Testis (tissue), 2 donors: ENCODE results near the gene ECEL1.

ENCODE experiments used
- POLR2A ChIP-seq: fragments of 450-650 bp; IDR thresholded peaks from one replicate; pipeline ENCODE4 v1.6.1; 2017; ENCODE audit warnings: antibody characterized with exemption, mild to moderate bottlenecking, moderate library complexity
- TF ChIP-seq, protein P1 (sequence below), 3 experiments: fragments of 450-650 bp in 2 of 3; fragments of 200-600 bp in 1 of 3; sonication (generic) in 1 of 3; IDR thresholded peaks; one replicate each; pipeline ENCODE4 v1.5.1; 2016 to 2019; ENCODE audit warnings: antibody characterized with exemption in 3 of 3, mild to moderate bottlenecking in 2 of 3, moderate library complexity in 1 of 3

DNA sequence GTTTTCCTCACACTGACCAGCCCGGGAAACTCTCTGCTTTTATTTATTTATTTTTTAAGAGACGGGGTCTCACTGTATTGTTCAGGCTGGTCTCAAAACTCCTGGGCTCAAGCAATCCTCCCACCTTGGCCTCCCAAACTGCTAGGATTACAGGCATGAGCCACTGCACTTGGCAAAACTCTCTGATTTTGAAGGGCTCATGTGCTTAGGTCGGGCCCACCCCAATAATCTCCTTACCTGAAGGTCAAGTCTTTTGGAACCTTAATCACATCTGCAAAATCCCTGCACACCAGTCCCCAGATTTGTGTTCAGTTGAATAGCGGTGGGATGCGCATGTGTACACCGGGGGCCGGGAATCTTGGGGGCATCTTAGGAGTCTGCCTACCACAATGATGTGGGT, 7.7 kb upstream of the ECEL1 start:
- no peak for TF ChIP-seq POLR2A
- TF ChIP-seq, protein P1, sequence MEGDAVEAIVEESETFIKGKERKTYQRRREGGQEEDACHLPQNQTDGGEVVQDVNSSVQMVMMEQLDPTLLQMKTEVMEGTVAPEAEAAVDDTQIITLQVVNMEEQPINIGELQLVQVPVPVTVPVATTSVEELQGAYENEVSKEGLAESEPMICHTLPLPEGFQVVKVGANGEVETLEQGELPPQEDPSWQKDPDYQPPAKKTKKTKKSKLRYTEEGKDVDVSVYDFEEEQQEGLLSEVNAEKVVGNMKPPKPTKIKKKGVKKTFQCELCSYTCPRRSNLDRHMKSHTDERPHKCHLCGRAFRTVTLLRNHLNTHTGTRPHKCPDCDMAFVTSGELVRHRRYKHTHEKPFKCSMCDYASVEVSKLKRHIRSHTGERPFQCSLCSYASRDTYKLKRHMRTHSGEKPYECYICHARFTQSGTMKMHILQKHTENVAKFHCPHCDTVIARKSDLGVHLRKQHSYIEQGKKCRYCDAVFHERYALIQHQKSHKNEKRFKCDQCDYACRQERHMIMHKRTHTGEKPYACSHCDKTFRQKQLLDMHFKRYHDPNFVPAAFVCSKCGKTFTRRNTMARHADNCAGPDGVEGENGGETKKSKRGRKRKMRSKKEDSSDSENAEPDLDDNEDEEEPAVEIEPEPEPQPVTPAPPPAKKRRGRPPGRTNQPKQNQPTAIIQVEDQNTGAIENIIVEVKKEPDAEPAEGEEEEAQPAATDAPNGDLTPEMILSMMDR (IDR thresholded peaks at IDR 0.05), result no peak
